NCI-H748 treated with DMSO at 0.1 percent for 48 hours (cell line): ENCODE results near the gene HTR6.
A peak's percentile ranks its signal among the peaks of the same experiment; 100 is the strongest.

Experiments
- DNase-seq: peaks from one replicate; lab custom pipeline; 2025; lab: John Stamatoyannopoulos, UW

The HTR6 gene

GRCh38 chr1:19656780-19657466, 7.8 kb upstream of the HTR6 start:
- DNase-seq: no peak

- DNase-seq: no peak
Measured at GRCh38 chr1:19657511-19657910, 7.2 kb upstream of the HTR6 start.

DNA sequence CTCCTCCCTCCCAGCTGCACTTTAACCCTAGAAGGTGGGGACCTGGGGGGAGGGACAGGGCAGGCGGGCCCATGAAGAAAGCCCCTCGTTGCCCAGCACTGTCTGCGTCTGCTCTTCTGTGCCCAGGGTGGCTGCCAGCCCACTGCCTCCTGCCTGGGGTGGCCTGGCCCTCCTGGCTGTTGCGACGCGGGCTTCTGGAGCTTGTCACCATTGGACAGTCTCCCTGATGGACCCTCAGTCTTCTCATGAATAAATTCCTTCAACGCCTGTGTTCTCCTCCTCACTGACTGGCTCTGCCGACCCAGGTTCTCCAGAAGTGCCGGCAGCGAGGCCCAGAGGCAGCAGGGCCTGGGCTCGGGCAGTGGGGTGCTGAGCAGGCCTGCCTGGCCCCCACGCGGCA, 6.5 kb upstream of the HTR6 start:
- no peak for DNase-seq

DNA sequence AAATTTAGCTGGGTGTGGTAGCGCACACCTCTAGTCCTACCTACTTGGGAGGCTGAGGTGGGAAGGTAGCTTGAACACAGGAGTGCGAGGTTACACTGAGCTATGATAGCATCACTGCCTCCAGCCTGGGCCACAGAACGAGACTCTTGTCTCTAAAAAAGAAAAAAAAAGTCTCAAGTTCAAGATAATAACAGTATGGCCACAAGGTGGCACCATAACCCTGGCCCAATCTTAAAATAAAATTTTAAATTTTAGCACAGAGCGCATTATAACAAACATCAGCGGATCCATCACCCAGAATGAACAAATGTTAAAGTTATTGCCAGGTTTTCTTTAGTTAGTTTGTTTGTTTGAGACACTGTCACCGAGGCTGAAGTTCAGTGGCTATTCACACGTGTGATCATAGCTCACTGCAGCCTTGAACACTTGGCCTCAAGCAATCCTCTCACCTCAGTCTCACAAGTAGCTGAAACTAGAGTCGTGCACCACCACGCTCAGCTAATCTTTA, 2.9 kb upstream of the HTR6 start:
- DNase-seq: peak; percentile 8

DNA sequence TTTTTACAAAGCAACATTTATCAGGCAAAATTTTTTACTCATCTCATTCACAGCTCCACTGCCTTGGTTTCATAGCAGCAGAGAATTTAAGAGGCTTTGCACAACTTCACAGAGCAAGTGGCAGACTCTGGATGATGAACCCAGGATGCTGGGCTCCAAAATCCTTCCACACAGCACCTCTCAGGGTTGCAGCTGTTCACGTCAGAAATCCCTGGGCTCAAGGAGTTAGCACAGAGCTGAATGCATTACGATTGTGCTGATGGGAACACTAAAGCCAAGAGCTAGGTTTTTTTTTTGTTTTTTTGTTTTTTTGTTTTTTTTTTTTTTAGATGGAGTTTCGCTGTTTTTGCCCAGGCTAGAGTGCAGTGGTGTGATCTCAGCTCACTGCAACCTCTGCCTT, 2.4 kb upstream of the HTR6 start:
- DNase-seq: no peak

- DNase-seq: no peak
Measured at GRCh38 chr1:19665186-19665495, 466 bp downstream of the HTR6 start.

- no peak for DNase-seq
Measured at GRCh38 chr1:19665496-19666465, 1.1 kb downstream of the HTR6 start.

DNA sequence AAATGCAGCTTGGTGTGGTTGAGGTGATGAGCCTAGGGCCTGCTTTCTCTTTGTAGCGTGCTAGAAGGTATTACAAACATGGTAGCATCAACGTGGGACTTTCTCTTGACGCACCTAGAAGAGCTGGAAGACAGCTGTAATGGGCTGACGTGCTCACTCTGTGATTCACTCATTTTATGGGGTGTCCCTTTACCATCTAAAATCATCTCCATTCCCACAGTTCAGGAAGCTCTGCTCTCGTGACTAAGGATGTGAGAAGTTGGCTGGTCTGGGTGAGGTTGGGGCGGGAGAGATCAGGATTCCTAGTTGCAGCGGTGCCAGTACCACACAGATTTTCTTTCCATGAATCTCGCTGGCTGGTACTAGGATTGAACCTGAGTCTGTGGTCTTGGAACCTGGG, 4.2 kb downstream of the HTR6 start:
- no peak for DNase-seq

- no peak for DNase-seq
Measured at GRCh38 chr1:19670787-19671186, 6.1 kb downstream of the HTR6 start.

- DNase-seq: no peak
Measured at GRCh38 chr1:19672237-19672636, 7.6 kb downstream of the HTR6 start.

- no peak for DNase-seq
Measured at GRCh38 chr1:19675797-19676196, 11.1 kb downstream of the HTR6 start.

GRCh38 chr1:19676438-19676922, 11.8 kb downstream of the HTR6 start:
- no peak for DNase-seq

GRCh38 chr1:19678493-19678892, 13.8 kb downstream of the HTR6 start:
- no peak for DNase-seq

DNA sequence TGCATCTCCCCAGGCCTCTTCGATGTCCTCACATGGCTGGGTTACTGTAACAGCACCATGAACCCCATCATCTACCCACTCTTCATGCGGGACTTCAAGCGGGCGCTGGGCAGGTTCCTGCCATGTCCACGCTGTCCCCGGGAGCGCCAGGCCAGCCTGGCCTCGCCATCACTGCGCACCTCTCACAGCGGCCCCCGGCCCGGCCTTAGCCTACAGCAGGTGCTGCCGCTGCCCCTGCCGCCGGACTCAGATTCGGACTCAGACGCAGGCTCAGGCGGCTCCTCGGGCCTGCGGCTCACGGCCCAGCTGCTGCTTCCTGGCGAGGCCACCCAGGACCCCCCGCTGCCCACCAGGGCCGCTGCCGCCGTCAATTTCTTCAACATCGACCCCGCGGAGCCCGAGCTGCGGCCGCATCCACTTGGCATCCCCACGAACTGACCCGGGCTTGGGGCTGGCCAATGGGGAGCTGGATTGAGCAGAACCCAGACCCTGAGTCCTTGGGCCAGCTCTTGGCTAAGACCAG, 14.3 kb downstream of the HTR6 start:
- DNase-seq: no peak

DNA sequence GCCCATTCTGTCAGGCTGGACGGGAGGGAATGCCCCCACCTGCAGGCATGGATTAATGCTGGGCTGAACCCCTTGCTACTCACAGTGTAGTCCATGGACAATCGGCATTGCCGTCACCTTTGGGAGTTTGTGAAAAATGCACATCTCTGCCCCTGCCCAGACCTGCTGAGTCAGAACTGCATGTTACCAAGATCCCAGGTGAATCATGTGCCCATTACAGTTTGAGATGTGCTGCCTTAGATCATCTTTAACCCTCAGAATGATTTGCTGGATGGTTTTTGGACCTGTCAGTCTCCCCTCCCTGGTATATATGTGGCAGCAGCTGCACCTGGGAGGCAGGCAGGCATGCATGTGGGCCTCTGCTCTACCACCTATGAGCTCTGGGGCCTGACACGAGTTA, 15.0 kb downstream of the HTR6 start:
- DNase-seq: no peak

DNA sequence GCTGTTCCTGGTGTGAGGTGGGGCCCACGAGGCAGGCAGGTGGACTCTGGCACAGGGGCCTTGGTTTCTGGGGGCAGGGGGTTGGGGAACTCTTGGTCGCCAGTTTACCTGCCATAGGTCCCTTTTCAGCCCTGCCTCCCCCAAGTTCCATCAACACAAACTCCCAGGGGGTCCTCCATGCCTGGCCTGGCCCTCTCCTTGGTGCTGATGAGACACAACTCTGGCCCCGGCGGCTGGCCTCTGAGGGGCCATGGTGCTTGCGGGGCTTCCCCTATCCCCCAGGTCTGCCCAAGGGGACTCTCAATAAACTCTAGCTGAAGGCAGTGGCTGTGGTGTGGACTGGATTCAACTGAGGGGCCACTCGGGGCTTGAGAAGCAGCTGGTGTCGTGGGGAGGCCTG, 16.0 kb downstream of the HTR6 start:
- DNase-seq: no peak

GRCh38 chr1:19682257-19682656, 17.6 kb downstream of the HTR6 start:
- no peak for DNase-seq

GRCh38 chr1:19682901-19683300, 18.2 kb downstream of the HTR6 start:
- no peak for DNase-seq

GRCh38 chr1:19683351-19683750, 18.7 kb downstream of the HTR6 start:
- DNase-seq: no peak

- DNase-seq: no peak
Measured at GRCh38 chr1:19684677-19685076, 20.0 kb downstream of the HTR6 start.

- no peak for DNase-seq
Measured at GRCh38 chr1:19685994-19686393, 21.3 kb downstream of the HTR6 start.

DNA sequence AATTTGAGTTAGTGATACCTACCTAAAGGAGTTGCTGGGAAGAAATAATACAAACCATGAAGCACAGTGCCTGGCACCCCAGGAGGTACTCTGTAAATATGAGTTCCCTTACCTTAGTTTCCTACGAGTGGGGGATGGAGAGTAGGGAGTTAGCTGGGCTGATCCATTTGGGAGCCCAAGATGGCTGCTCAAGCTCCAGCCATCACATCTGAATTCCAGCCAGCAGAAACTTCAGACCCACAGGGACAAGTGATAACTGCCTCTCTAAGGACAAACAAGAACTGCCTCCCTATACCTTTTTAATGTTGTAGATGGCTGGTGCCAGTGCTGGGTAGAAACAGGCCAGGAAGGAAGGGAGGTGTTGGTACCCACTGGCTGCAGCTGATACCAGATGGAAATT, 22.7 kb downstream of the HTR6 start:
- DNase-seq: no peak
